ENCODE results near the gene ZNF121. TPM values are rescaled to one million over a fixed set of nuclear protein-coding genes. Genes with fewer than 3 reads are reported as not detected.
"Not testable (repeated sequence)": the region's sequence is repeated elsewhere in the genome, so short reads cannot be mapped to it uniquely, and the experiment has no call there.

The ZNF121 gene
- total and polyA plus RNA-seq, 11 donors = 6.8 to 25.4 (median 18.8) TPM

DNA sequence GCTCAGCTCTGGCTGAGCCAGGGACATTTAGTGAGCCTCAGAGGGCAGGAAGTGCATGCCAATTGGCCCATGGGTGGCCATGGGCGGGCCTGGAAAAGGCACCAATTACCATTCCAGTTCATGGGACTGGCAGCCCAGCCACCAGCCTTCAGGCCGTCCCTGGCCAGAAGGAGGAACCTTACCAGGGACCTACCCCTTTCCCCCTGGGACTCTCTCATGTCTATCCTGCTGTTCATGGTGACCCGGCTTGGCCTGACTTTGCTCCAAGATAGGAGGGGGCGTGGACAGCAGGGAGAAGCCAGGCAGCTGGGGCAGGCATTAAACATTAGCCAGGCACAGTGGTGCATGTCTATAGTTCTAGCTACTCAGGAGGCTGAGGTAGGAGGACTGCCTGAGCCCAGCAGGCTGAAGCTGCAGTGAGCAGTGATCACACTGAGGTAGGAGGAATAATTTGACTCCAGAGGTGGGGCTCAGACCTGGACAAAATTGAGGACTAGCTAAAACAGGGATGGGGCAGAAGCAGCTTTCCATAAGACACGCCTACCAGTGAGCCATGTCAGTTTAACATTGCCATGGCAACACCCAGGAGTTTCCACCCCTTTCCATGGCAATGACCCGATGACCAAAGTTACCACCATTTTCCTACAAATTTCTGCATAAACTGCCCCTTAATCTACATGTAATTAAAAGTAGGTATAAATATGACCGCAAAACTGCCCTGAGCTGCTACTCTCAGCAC lies 31.6 kb downstream of the ZNF121 start:
- no peaks in the 10 kb centered on the region for H3K36me3 ChIP-seq
- peaks cover 0 to 54% (median 10%) of the 10 kb centered on the region in 12 donors for H3K9me3 ChIP-seq
- DNase-seq = no peak
- H3K4me1 ChIP-seq = no peaks in the 10 kb centered on the region
- no peaks in the 10 kb centered on the region for H3K27me3 ChIP-seq
- WGBS, 4 donors = 92 to 100% (median 93%) methylated on average over 5 to 7 of the region's 7 CpGs
- TF ChIP-seq, protein P1, sequence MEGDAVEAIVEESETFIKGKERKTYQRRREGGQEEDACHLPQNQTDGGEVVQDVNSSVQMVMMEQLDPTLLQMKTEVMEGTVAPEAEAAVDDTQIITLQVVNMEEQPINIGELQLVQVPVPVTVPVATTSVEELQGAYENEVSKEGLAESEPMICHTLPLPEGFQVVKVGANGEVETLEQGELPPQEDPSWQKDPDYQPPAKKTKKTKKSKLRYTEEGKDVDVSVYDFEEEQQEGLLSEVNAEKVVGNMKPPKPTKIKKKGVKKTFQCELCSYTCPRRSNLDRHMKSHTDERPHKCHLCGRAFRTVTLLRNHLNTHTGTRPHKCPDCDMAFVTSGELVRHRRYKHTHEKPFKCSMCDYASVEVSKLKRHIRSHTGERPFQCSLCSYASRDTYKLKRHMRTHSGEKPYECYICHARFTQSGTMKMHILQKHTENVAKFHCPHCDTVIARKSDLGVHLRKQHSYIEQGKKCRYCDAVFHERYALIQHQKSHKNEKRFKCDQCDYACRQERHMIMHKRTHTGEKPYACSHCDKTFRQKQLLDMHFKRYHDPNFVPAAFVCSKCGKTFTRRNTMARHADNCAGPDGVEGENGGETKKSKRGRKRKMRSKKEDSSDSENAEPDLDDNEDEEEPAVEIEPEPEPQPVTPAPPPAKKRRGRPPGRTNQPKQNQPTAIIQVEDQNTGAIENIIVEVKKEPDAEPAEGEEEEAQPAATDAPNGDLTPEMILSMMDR (IDR thresholded peaks at IDR 0.05) = no peak
- no peak for TF ChIP-seq POLR2A (IDR thresholded peaks at IDR 0.05)
- H3K4me3 ChIP-seq = no peak overlapping the region
- no peak overlapping the region for H3K27ac ChIP-seq
- intact Hi-C loops (cut with DNase I) = no loop called here
- no peak for ATAC-seq

- WGBS, 4 donors = 83 to 93% (median 91%) methylated on average over 1 to 11 of the region's 11 CpGs
- TF ChIP-seq, protein P1 (IDR thresholded peaks at IDR 0.05) = no peak
- no peak for TF ChIP-seq POLR2A (IDR thresholded peaks at IDR 0.05)
Observed at GRCh38 chr19:9547870-9548269, 36.4 kb downstream of the ZNF121 start.

GRCh38 chr19:9541281-9541680 lies 43.0 kb downstream of the ZNF121 start:
- H3K27me3 ChIP-seq; intact Hi-C loops (cut with DNase I); DNase-seq; H3K36me3 ChIP-seq; H3K27ac ChIP-seq; ATAC-seq; H3K9me3 ChIP-seq; H3K4me3 ChIP-seq: not testable (repeated sequence)
- WGBS, 4 donors = 87 to 95% (median 91%) methylated on average over 8 to 12 of the region's 12 CpGs
- H3K4me1 ChIP-seq = peaks cover 0 to 18% (median 12%) of the 10 kb centered on the region in 12 donors

More at GRCh38 chr19:9547870-9548269, 36.4 kb downstream of the ZNF121 start:
- Histone ChIP-seq H3K9me3 (peaks cover 0 to 21% (median 0%) of the 10 kb centered on the region in 12 donors), H3K27ac (no peak overlapping the region), H3K4me1 (no peaks in the 10 kb centered on the region), H3K36me3 (no peaks in the 10 kb centered on the region), H3K4me3 (no peak overlapping the region), H3K27me3 (no peaks in the 10 kb centered on the region)
- intact Hi-C loops (cut with DNase I) = no loop called here
- DNase-seq = no peak
- no peak for ATAC-seq

- not testable (repeated sequence) for ATAC-seq, H3K4me3 ChIP-seq, DNase-seq, H3K27ac ChIP-seq, H3K27me3 ChIP-seq
- intact Hi-C loops (cut with DNase I) = loop anchor here in 4 of 10 donors (5.0 to 10.0 kb wide), 8 partner anchors 42 to 247 kb away; partner anchors contain the start of genes ZNF121 (in 2 of the 4), ZNF266 (in 2 of the 4), ZNF699 (in 2 of the 4) and ZNF559 (in 1 of the 4)
- H3K36me3 ChIP-seq = peaks cover 0 to 20% (median 14%) of the 10 kb centered on the region in 9 donors
- 97 to 100% (median 99%) methylated on average over 1 of the region's 1 CpG for WGBS, 4 donors
- H3K4me1 ChIP-seq = peaks cover 0 to 18% (median 12%) of the 10 kb centered on the region in 12 donors
- peaks cover 0 to 23% (median 0%) of the 10 kb centered on the region in 12 donors for H3K9me3 ChIP-seq
Observed at GRCh38 chr19:9539921-9540320, 44.4 kb downstream of the ZNF121 start.

- 84 to 89% (median 86%) methylated on average over 6 of the region's 6 CpGs for WGBS, 4 donors
- H3K27me3 ChIP-seq, DNase-seq, ATAC-seq: not testable (repeated sequence)
- H3K27ac ChIP-seq = peak overlapping the region; percentile 87 to 97 (median 96)
- peak overlapping the region in 10 of 12 donors; percentile 64 to 99 (median 77) for H3K4me3 ChIP-seq
- peaks cover 0 to 27% (median 21%) of the 10 kb centered on the region in 9 donors for H3K36me3 ChIP-seq
- peaks cover 0 to 18% (median 12%) of the 10 kb centered on the region in 12 donors for H3K4me1 ChIP-seq
- H3K9me3 ChIP-seq = peaks cover 0 to 30% (median 0%) of the 10 kb centered on the region in 12 donors
- intact Hi-C loops (cut with DNase I) = loop anchor here in 4 of 10 donors (5.0 to 10.0 kb wide), 8 partner anchors 43 to 248 kb away; partner anchors contain the start of genes ZNF121 (in 2 of the 4), ZNF266 (in 2 of the 4), ZNF699 (in 2 of the 4) and ZNF559 (in 1 of the 4)
Observed at GRCh38 chr19:9539201-9539600, 45.1 kb downstream of the ZNF121 start.
